PC-3 (cell line): ENCODE data around the gene DNTT. TPM values are rescaled to one million over a fixed set of nuclear protein-coding genes. Genes with fewer than 3 reads are reported as not detected.

Experiments used
- ATAC-seq: fragments of 200-7000 bp; cut with Tn5 transposase; 2 replicates; pipeline ENCODE4 v1.9.1; 2020; ENCODE audit warnings: mild to moderate bottlenecking, moderate library complexity
- BruUV-seq: library from RNA; stranded (reverse); fragments of 400-500 nt; replicated peaks from 2 replicates; lab custom pipeline; 2021; lab: Mats Ljungman, UMichigan
- CTCF ChIA-PET: fragments of 300-600 bp; sonication (Branson Sonifier 250); formaldehyde crosslinking; loops from one replicate; lab custom pipeline; 2022; ENCODE audit warnings: antibody characterized with exemption; lab: Charles Lee
- POLR2A ChIA-PET: fragments of 300-600 bp; sonication (Branson Sonifier 250); formaldehyde crosslinking; loops from one replicate; lab custom pipeline; 2022; ENCODE audit warnings: antibody characterized with exemption; ENCODE audit not compliant: unreplicated experiment; lab: Charles Lee
- DNase-seq: peaks from one replicate; pipeline ENCODE4 v3.0.0-alpha.2; 2015
- H2AFZ ChIP-seq: fragments of 300-600 bp; sonication (generic); 2 replicates; pipeline ENCODE4 v1.6.0; 2016; ENCODE audit warnings: antibody characterized with exemption, low read length
- H3F3A ChIP-seq: fragments of 300-600 bp; sonication (generic); one replicate; pipeline ENCODE4 v1.6.0; 2017; ENCODE audit warnings: antibody characterized with exemption, low read length, control low read depth, mild to moderate bottlenecking; ENCODE audit not compliant: unreplicated experiment
- H3K27ac ChIP-seq: fragments of 300-600 bp; sonication (generic); 2 replicates; pipeline ENCODE4 v1.5.1; 2016; ENCODE audit warnings: mild to moderate bottlenecking, low read length
- H3K27me3 ChIP-seq: fragments of 300-600 bp; sonication (generic); 2 replicates; pipeline ENCODE4 v1.6.1; 2016; ENCODE audit warnings: low read length, mixed read lengths
- H3K36me3 ChIP-seq: fragments of 300-600 bp; sonication (generic); 2 replicates; pipeline ENCODE4 v1.6.1; 2016; ENCODE audit warnings: low read depth, mixed run types, low read length, mixed read lengths
- H3K4me1 ChIP-seq: fragments of 300-600 bp; sonication (generic); 2 replicates; pipeline ENCODE4 v1.5.1; 2016; ENCODE audit warnings: low read length; ENCODE audit not compliant: insufficient read depth
- H3K4me2 ChIP-seq: fragments of 300-600 bp; sonication (generic); 2 replicates; pipeline ENCODE4 v1.6.0; 2016; ENCODE audit warnings: low read length
- H3K4me3 ChIP-seq: fragments of 300-600 bp; sonication (generic); 2 replicates; pipeline ENCODE4 v1.5.1; 2016; ENCODE audit warnings: mild to moderate bottlenecking, low read length, mixed read lengths
- H3K79me2 ChIP-seq: fragments of 300-600 bp; sonication (generic); 2 replicates; pipeline ENCODE4 v1.6.1; 2017; ENCODE audit warnings: low read length, mixed read lengths
- H3K9ac ChIP-seq: fragments of 300-600 bp; sonication (generic); 2 replicates; pipeline ENCODE4 v1.6.0; 2016; ENCODE audit warnings: mild to moderate bottlenecking, low read length
- H3K9me2 ChIP-seq: fragments of 300-600 bp; sonication (generic); replicated peaks from 2 replicates; pipeline ENCODE4 v1.6.1; 2016; ENCODE audit warnings: mixed run types, low read length, mixed read lengths
- H3K9me3 ChIP-seq: fragments of 300-600 bp; sonication (generic); 2 replicates; pipeline ENCODE4 v1.6.1; 2016; ENCODE audit warnings: low read length, mixed read lengths
- H4K20me1 ChIP-seq: fragments of 300-600 bp; sonication (generic); 2 replicates; pipeline ENCODE4 v1.6.1; 2016; ENCODE audit warnings: low read length, mixed read lengths
- CTCF ChIP-seq: fragments of 300-600 bp; sonication (generic); conservative IDR thresholded peaks from 2 replicates; pipeline ENCODE4 v1.5.1; 2017; ENCODE audit warnings: antibody characterized with exemption, low read depth, mild to moderate bottlenecking, low read length
- EZH2 ChIP-seq: fragments of 300-600 bp; sonication (generic); IDR thresholded peaks from one replicate; pipeline ENCODE4 v1.6.1; 2017; ENCODE audit warnings: antibody characterized with exemption, mild to moderate bottlenecking, low read length; ENCODE audit not compliant: unreplicated experiment
- EZH2phosphoT487 ChIP-seq: fragments of 300-600 bp; sonication (generic); IDR thresholded peaks from 2 replicates; pipeline ENCODE4 v1.6.1; 2018; ENCODE audit warnings: mild to moderate bottlenecking, antibody characterized with exemption, low read length, borderline replicate concordance
- intact Hi-C: fragments of 100-400 bp; cut with micrococcal nuclease; formaldehyde crosslinking; loops from 2 replicates; pipeline ENCODE4 v1.9.0; 2023
- total RNA-seq: library from RNA; depleted of rRNA; stranded (reverse); fragments of >200 nt; gene quantifications from 2 replicates; pipeline ENCODE4 v1.2.3, GENCODE V29; 2014

The DNTT gene
- total RNA-seq, 1 experiment from 2014 or later = not detected

GRCh38 chr10:96289218-96289910 lies 14.9 kb upstream of the DNTT start:
- no peaks in the 10 kb centered on the region for H3K79me2 ChIP-seq
- no TSS peak for BruUV-seq
- no peak overlapping the region for H3K4me3 ChIP-seq
- CTCF ChIA-PET = no interaction called here
- H3K27ac ChIP-seq = no peak overlapping the region
- intact Hi-C loops = no loop called here
- no peaks in the 10 kb centered on the region for H3K9me3 ChIP-seq
- H4K20me1 ChIP-seq = no peaks in the 10 kb centered on the region
- no peak overlapping the region for H3K4me2 ChIP-seq
- POLR2A ChIA-PET = no interaction called here
- TF ChIP-seq EZH2 (no peak), CTCF (no peak), EZH2phosphoT487 (no peak)
- no peak overlapping the region for H2AFZ ChIP-seq
- ATAC-seq (no peak), DNase-seq (no peak)
- no peaks in the 10 kb centered on the region for H3K36me3 ChIP-seq
- H3K27me3 ChIP-seq = peaks cover 37% of the 10 kb centered on the region
- H3F3A ChIP-seq = no peaks in the 10 kb centered on the region
- no peaks in the 10 kb centered on the region for H3K9me2 ChIP-seq
- no peaks in the 10 kb centered on the region for H3K4me1 ChIP-seq
- H3K9ac ChIP-seq = no peak overlapping the region

- no peak for TF ChIP-seq CTCF
- TF ChIP-seq EZH2phosphoT487 = no peak
- TF ChIP-seq EZH2 = no peak
- H3K9me2 ChIP-seq = no peaks in the 10 kb centered on the region
- no TSS peak for BruUV-seq
- H3K9ac ChIP-seq = no peak overlapping the region
- ATAC-seq (no peak), DNase-seq (no peak)
- CTCF ChIA-PET = no interaction called here
- peaks cover 40% of the 10 kb centered on the region for H3K27me3 ChIP-seq
- no peaks in the 10 kb centered on the region for H3K36me3 ChIP-seq
- H3K4me3 ChIP-seq = no peak overlapping the region
- no peak overlapping the region for H2AFZ ChIP-seq
- no peaks in the 10 kb centered on the region for H3F3A ChIP-seq
- intact Hi-C loops = loop anchor here (10.0 kb wide), 2 partner anchors 66 to 446 kb away; no protein-coding TSS in a partner anchor
- no peak overlapping the region for H3K4me2 ChIP-seq
- H3K79me2 ChIP-seq = no peaks in the 10 kb centered on the region
- no peak overlapping the region for H3K27ac ChIP-seq
- POLR2A ChIA-PET = no interaction called here
- H4K20me1 ChIP-seq = no peaks in the 10 kb centered on the region
- H3K4me1 ChIP-seq = no peaks in the 10 kb centered on the region
- no peaks in the 10 kb centered on the region for H3K9me3 ChIP-seq
These were observed 13.7 kb upstream of the DNTT start for GRCh38 chr10:96290368-96291133.
